GM23338 (cell line): ENCODE measurements around the gene CCDC40.

Source experiments
- CREB1 ChIP-seq: fragments of 250-450 bp; sonication (Bioruptor Pico); IDR thresholded peaks from 2 replicates; pipeline ENCODE4 v1.5.0; 2020; ENCODE audit warnings: low read depth, mild to moderate bottlenecking, moderate library complexity
- EZH2 ChIP-seq: fragments of 200-600 bp; sonication (generic); IDR thresholded peaks from one replicate; pipeline ENCODE4 v1.8.0; 2017; ENCODE audit warnings: antibody characterized with exemption, mild to moderate bottlenecking, low read depth; ENCODE audit not compliant: unreplicated experiment
- EZH2phosphoT487 ChIP-seq: fragments of 200-600 bp; sonication (generic); IDR thresholded peaks from one replicate; pipeline ENCODE4 v1.8.1; 2018; ENCODE audit warnings: antibody characterized with exemption; ENCODE audit not compliant: unreplicated experiment
- JUNB ChIP-seq: IDR thresholded peaks from one replicate; pipeline ENCODE4 v1.6.1; 2016; ENCODE audit warnings: antibody characterized with exemption; ENCODE audit not compliant: unreplicated experiment
- NANOG ChIP-seq: IDR thresholded peaks from 2 replicates; pipeline ENCODE4 v1.6.1; 2016; ENCODE audit warnings: antibody characterized with exemption, borderline replicate concordance
- POLR2AphosphoS5 ChIP-seq: IDR thresholded peaks from 2 replicates; pipeline ENCODE4 v1.6.1; 2016; ENCODE audit warnings: antibody characterized with exemption, low read depth
- STAT1 ChIP-seq: IDR thresholded peaks from one replicate; pipeline ENCODE4 v1.6.1; 2016; ENCODE audit warnings: antibody characterized with exemption; ENCODE audit not compliant: unreplicated experiment
- ZNF114 ChIP-seq: fragments of 250-450 bp; sonication (Bioruptor Pico); IDR thresholded peaks from 2 replicates; pipeline ENCODE4 v1.5.0; 2020; ENCODE audit warnings: mild to moderate bottlenecking, moderate library complexity
- ZNF331 ChIP-seq: fragments of 250-450 bp; sonication (Bioruptor Pico); IDR thresholded peaks from 2 replicates; pipeline ENCODE4 v1.5.0; 2020; ENCODE audit warnings: low read depth, mild to moderate bottlenecking, moderate library complexity
- TF ChIP-seq, protein P1 (sequence below), 2 experiments: fragments of 200-600 bp in 1 of 2; sonication (generic) in 1 of 2; conservative IDR thresholded peaks; 2 replicates each; pipeline versions ENCODE4 v1.5.1 to v1.6.1; 2016 to 2017; ENCODE audit warnings: antibody characterized with exemption in 2 of 2, low read depth in 2 of 2, mild to moderate bottlenecking in 2 of 2, moderate library complexity in 1 of 2
- TF ChIP-seq, protein P2 (sequence below): IDR thresholded peaks from one replicate; pipeline ENCODE4 v1.6.1; 2018; ENCODE audit warnings: antibody characterized with exemption; ENCODE audit not compliant: unreplicated experiment
- TF ChIP-seq, protein P3 (sequence below): IDR thresholded peaks from 2 replicates; pipeline ENCODE4 v1.6.1; 2016; ENCODE audit warnings: antibody characterized with exemption

DNA sequence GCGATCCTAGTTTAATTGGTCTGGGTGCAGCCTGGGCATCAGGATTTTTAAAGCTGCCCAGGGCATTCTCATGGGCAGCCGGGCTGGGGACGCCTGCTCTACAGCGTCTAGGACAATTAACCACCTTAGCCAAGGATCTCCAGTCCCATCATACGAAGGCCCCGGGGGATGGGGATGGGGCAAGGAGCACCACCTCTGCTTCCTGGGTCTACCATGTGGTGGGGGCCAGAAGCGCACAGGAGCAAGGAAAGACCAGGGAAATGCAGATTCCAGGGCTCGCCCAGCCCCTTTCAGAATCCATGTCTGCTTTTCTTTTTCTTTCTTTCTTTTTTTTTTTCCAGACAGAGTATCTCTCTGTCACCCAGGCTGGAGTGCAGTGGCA lies 30.1 kb upstream of the CCDC40 start:
- TF ChIP-seq POLR2AphosphoS5 = no peak
- TF ChIP-seq CREB1 (CRISPR knock-in tag) = no peak
- TF ChIP-seq, protein P1, sequence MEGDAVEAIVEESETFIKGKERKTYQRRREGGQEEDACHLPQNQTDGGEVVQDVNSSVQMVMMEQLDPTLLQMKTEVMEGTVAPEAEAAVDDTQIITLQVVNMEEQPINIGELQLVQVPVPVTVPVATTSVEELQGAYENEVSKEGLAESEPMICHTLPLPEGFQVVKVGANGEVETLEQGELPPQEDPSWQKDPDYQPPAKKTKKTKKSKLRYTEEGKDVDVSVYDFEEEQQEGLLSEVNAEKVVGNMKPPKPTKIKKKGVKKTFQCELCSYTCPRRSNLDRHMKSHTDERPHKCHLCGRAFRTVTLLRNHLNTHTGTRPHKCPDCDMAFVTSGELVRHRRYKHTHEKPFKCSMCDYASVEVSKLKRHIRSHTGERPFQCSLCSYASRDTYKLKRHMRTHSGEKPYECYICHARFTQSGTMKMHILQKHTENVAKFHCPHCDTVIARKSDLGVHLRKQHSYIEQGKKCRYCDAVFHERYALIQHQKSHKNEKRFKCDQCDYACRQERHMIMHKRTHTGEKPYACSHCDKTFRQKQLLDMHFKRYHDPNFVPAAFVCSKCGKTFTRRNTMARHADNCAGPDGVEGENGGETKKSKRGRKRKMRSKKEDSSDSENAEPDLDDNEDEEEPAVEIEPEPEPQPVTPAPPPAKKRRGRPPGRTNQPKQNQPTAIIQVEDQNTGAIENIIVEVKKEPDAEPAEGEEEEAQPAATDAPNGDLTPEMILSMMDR (conservative IDR thresholded peaks at IDR 0.05; ENCODE audit: low read depth in 2 of 2) = no peak
- TF ChIP-seq EZH2 = no peak
- TF ChIP-seq EZH2phosphoT487 = no peak
- TF ChIP-seq JUNB = no peak
- TF ChIP-seq NANOG = no peak
- TF ChIP-seq, protein P2, sequence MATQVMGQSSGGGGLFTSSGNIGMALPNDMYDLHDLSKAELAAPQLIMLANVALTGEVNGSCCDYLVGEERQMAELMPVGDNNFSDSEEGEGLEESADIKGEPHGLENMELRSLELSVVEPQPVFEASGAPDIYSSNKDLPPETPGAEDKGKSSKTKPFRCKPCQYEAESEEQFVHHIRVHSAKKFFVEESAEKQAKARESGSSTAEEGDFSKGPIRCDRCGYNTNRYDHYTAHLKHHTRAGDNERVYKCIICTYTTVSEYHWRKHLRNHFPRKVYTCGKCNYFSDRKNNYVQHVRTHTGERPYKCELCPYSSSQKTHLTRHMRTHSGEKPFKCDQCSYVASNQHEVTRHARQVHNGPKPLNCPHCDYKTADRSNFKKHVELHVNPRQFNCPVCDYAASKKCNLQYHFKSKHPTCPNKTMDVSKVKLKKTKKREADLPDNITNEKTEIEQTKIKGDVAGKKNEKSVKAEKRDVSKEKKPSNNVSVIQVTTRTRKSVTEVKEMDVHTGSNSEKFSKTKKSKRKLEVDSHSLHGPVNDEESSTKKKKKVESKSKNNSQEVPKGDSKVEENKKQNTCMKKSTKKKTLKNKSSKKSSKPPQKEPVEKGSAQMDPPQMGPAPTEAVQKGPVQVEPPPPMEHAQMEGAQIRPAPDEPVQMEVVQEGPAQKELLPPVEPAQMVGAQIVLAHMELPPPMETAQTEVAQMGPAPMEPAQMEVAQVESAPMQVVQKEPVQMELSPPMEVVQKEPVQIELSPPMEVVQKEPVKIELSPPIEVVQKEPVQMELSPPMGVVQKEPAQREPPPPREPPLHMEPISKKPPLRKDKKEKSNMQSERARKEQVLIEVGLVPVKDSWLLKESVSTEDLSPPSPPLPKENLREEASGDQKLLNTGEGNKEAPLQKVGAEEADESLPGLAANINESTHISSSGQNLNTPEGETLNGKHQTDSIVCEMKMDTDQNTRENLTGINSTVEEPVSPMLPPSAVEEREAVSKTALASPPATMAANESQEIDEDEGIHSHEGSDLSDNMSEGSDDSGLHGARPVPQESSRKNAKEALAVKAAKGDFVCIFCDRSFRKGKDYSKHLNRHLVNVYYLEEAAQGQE = no peak
- no peak for TF ChIP-seq ZNF114 (CRISPR knock-in tag)
- TF ChIP-seq, protein P3, sequence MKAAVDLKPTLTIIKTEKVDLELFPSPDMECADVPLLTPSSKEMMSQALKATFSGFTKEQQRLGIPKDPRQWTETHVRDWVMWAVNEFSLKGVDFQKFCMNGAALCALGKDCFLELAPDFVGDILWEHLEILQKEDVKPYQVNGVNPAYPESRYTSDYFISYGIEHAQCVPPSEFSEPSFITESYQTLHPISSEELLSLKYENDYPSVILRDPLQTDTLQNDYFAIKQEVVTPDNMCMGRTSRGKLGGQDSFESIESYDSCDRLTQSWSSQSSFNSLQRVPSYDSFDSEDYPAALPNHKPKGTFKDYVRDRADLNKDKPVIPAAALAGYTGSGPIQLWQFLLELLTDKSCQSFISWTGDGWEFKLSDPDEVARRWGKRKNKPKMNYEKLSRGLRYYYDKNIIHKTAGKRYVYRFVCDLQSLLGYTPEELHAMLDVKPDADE = no peak
- no peak for TF ChIP-seq STAT1
- TF ChIP-seq ZNF331 = no peak
